Left lung (tissue), 10 donors: Measurements from ENCODE around the gene CHCHD6. TPM values are rescaled to one million over a fixed set of nuclear protein-coding genes. Genes with fewer than 3 reads are reported as not detected.

Source experiments
- ATAC-seq: fragments of 200-7000 bp; cut with Tn5 transposase; one replicate; pipeline ENCODE4 v1.9.1; 2020; ENCODE audit warnings: moderate library complexity
- DNase-seq, 4 donors: peaks; one replicate each; pipeline ENCODE4 v3.0.0-alpha.2; 2013 to 2020
- H3K27ac ChIP-seq, 2 donors: fragments of 200-600 bp; sonication (generic) in 1 of 2; one replicate each; pipeline versions ENCODE4 v1.5.0 to v1.8.0; 2020 to 2021
- H3K27me3 ChIP-seq, 2 donors: fragments of 200-600 bp; sonication (generic) in 1 of 2; one replicate each; pipeline versions ENCODE4 v1.5.0 to v1.8.0; 2020 to 2021
- H3K36me3 ChIP-seq, 2 donors: fragments of 200-600 bp; sonication (generic) in 1 of 2; one replicate each; pipeline versions ENCODE4 v1.5.0 to v1.8.0; 2020 to 2021
- H3K4me1 ChIP-seq, 2 donors: fragments of 200-600 bp; one replicate each; pipeline ENCODE4 v1.8.0; 2021
- H3K4me3 ChIP-seq, 2 donors: fragments of 200-600 bp; sonication (generic) in 1 of 2; one replicate each; pipeline versions ENCODE4 v1.5.0 to v1.8.0; 2020 to 2021; ENCODE audit warnings: mild to moderate bottlenecking in 1 of 2
- H3K9me3 ChIP-seq, 2 donors: fragments of 200-600 bp; sonication (generic) in 1 of 2; one replicate each; pipeline versions ENCODE4 v1.5.0 to v1.8.0; 2020 to 2021
- CTCF ChIP-seq, 2 donors: fragments of 200-600 bp; sonication (generic) in 1 of 2; IDR thresholded peaks; one replicate each; pipeline versions ENCODE4 v1.5.0 to v1.8.0; 2021; ENCODE audit warnings: antibody characterized with exemption in 2 of 2
- intact Hi-C, 2 donors: fragments of 100-400 bp; cut with DNase I; formaldehyde crosslinking; loops; one replicate each; pipeline versions ENCODE4 v1.11.2 to v1.14.2; 2022
- polyA plus RNA-seq, 6 donors: library from polyadenylated mRNA; unstranded; fragments of 120-200 nt; gene quantifications; one replicate each; pipeline ENCODE4 v1.2.1, GENCODE V29; 2013; ENCODE audit not compliant: insufficient read length in 6 of 6
- total RNA-seq, 2 donors: library from RNA; stranded (reverse); fragmentation: NEBNext Ultra II Directional; extraction: Animal tissue kit (Norgen Biotek cat#: 25700); gene quantifications; one replicate each; pipeline ENCODE4 v1.2.1, GENCODE V29; 2021
- donor health status: DM: no; HTN: yes; CAD: no.
- donor health status: DM: no; HTN: no; CAD: no.

Gene CHCHD6
- total and polyA plus RNA-seq, 8 donors, result 11.8 to 21.1 (median 18.4) TPM

- DNase-seq (no peak), ATAC-seq (no peak)
- Histone ChIP-seq H3K27ac (no peak overlapping the region), H3K36me3 (no peaks in the 10 kb centered on the region), H3K4me1 (peaks cover 0 to 14% of the 10 kb centered on the region in 2 donors), H3K27me3 (peaks cover 0 to 38% of the 10 kb centered on the region in 2 donors), H3K9me3 (no peaks in the 10 kb centered on the region), H3K4me3 (no peak overlapping the region)
- no peak for TF ChIP-seq CTCF (IDR thresholded peaks at IDR 0.05)
- intact Hi-C loops, result no loop called here
Observed at GRCh38 chr3:126916546-126916945, 212.5 kb downstream of the CHCHD6 start.

- peak; percentile 50 for ATAC-seq
- H3K27ac ChIP-seq, result no peak overlapping the region
- TF ChIP-seq CTCF (IDR thresholded peaks at IDR 0.05), result no peak
- H3K27me3 ChIP-seq, result peaks cover 0 to 38% of the 10 kb centered on the region in 2 donors
- no peak overlapping the region for H3K4me3 ChIP-seq
- no peaks in the 10 kb centered on the region for H3K36me3 ChIP-seq
- intact Hi-C loops, result no loop called here
- DNase-seq, result no peak
- no peaks in the 10 kb centered on the region for H3K9me3 ChIP-seq
- peaks cover 0 to 6% of the 10 kb centered on the region in 2 donors for H3K4me1 ChIP-seq
Observed at GRCh38 chr3:126917232-126917804, 213.3 kb downstream of the CHCHD6 start.

DNA sequence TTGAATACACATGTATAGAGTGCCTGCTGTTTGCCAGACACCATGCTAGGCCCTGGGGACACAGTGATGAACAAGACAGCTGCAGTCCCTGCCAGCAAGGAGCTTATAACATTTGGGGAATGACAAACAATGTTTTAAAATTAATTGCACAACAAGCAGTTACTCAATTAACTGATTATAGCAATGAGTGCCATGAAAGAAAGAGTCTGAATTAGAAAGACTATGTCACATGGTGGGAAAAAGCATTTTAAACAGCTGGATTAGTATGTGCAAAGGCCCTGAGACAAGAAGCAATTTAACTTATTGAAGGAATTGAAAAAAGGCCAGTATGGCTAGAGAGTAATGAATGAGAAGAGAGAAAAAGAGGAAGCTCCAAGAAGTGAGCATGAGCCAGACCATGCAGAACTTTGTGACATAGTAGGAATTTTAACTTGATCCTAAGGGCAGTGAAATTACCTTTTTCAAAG is 214.3 kb downstream of the CHCHD6 start:
- Histone ChIP-seq H3K4me1 (no peaks in the 10 kb centered on the region), H3K27me3 (peaks cover 0 to 37% of the 10 kb centered on the region in 2 donors), H3K27ac (no peak overlapping the region), H3K9me3 (no peaks in the 10 kb centered on the region), H3K4me3 (no peak overlapping the region), H3K36me3 (no peaks in the 10 kb centered on the region)
- ATAC-seq (no peak), DNase-seq (no peak)
- intact Hi-C loops, result no loop called here
- no peak for TF ChIP-seq CTCF (IDR thresholded peaks at IDR 0.05)

DNA sequence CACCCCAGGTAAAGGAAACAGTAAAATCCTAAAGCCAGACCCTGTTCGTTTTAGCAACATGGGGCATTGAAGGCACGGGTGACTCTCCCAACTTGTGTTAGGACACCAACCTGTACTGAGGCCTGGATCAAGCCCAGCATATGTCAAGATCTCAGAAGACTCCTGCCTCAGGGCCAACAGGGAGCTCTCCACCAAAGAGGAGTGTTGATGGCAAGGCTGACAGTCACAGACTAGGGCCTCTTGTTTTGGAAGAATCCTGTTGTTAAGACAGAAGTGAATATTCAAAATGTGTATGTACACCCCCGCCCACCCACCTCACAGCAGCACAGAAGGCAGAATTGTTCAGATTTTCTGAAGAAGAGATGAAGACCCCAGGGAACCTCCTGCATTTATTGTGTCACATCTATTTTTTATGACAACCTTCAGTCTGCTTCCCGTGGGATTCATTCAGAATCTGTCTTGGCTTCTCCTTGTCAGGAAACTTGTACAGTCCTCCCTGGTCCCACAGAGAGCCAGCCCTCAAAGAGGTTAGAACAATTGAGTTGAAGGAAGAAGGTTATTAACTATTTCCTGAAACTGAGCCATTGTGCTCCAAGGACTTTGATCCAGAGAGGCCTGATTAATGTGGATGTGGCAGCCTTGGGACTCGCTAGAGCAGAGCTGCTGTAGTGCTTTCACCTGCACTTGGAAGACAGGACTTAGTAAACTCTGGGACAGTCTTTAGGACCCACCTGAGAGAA is 217.2 kb downstream of the CHCHD6 start:
- Histone ChIP-seq H3K4me1 (peaks cover 16 to 21% of the 10 kb centered on the region in 2 donors), H3K4me3 (no peak overlapping the region), H3K9me3 (no peaks in the 10 kb centered on the region), H3K27me3 (peaks cover 0 to 15% of the 10 kb centered on the region in 2 donors), H3K36me3 (no peaks in the 10 kb centered on the region), H3K27ac (peak overlapping the region in 1 of 2 donors; percentile 23)
- ATAC-seq, result no peak
- TF ChIP-seq CTCF (IDR thresholded peaks at IDR 0.05), result no peak
- intact Hi-C loops, result no loop called here
- DNase-seq, result no peak

- no peaks in the 10 kb centered on the region for H3K36me3 ChIP-seq
- no peak for TF ChIP-seq CTCF (IDR thresholded peaks at IDR 0.05)
- H3K4me1 ChIP-seq, result peaks cover 18 to 31% of the 10 kb centered on the region in 2 donors
- no peak for DNase-seq
- H3K27me3 ChIP-seq, result peaks cover 0 to 16% of the 10 kb centered on the region in 2 donors
- H3K9me3 ChIP-seq, result no peaks in the 10 kb centered on the region
- H3K4me3 ChIP-seq, result no peak overlapping the region
- no peak overlapping the region for H3K27ac ChIP-seq
- intact Hi-C loops, result no loop called here
- no peak for ATAC-seq
Observed at GRCh38 chr3:126922466-126922865, 218.4 kb downstream of the CHCHD6 start.
